Osteocyte (in vitro differentiated cells): ENCODE data around the gene MYDGF. TPM values are rescaled to one million over a fixed set of nuclear protein-coding genes. Genes with fewer than 3 reads are reported as not detected.
A peak's percentile ranks its signal among the peaks of the same experiment; 100 is the strongest.

Source experiments
- DNase-seq: peaks from one replicate; pipeline ENCODE4 v3.0.0; 2021; ENCODE audit warnings: mixed read lengths; ENCODE audit not compliant: unreplicated experiment; ENCODE audit errors: extremely low spot score
- H3K27ac Mint-ChIP-seq: one replicate; pipeline ENCODE4 v1.8.0; 2021; ENCODE audit warnings: mild to moderate bottlenecking, mixed read lengths; ENCODE audit not compliant: unreplicated experiment
- H3K27me3 Mint-ChIP-seq: one replicate; pipeline ENCODE4 v1.8.0; 2021; ENCODE audit warnings: mixed read lengths; ENCODE audit not compliant: unreplicated experiment
- H3K36me3 Mint-ChIP-seq: one replicate; pipeline ENCODE4 v1.8.0; 2021; ENCODE audit warnings: mixed read lengths; ENCODE audit not compliant: unreplicated experiment
- H3K4me1 Mint-ChIP-seq: one replicate; pipeline ENCODE4 v1.8.0; 2021; ENCODE audit warnings: mixed read lengths; ENCODE audit not compliant: unreplicated experiment
- H3K4me3 Mint-ChIP-seq: one replicate; pipeline ENCODE4 v1.8.0; 2021; ENCODE audit warnings: mild to moderate bottlenecking, moderate library complexity, mixed read lengths; ENCODE audit not compliant: unreplicated experiment
- H3K9me3 Mint-ChIP-seq: one replicate; pipeline ENCODE4 v1.8.0; 2021; ENCODE audit warnings: mixed read lengths; ENCODE audit not compliant: unreplicated experiment
- total RNA-seq: library from RNA; stranded (reverse); gene quantifications from 2 replicates; pipeline ENCODE4 v1.2.1, GENCODE V29; 2021
- TF ChIP-seq, protein P1 (sequence below): fragments of 200-600 bp; sonication (generic); IDR thresholded peaks from 2 replicates; pipeline ENCODE4 v1.5.0; 2021; ENCODE audit warnings: antibody characterized with exemption, mild to moderate bottlenecking, moderate library complexity

The MYDGF gene
- total RNA-seq, 1 donor from 2014 or later, result 103 TPM

DNA sequence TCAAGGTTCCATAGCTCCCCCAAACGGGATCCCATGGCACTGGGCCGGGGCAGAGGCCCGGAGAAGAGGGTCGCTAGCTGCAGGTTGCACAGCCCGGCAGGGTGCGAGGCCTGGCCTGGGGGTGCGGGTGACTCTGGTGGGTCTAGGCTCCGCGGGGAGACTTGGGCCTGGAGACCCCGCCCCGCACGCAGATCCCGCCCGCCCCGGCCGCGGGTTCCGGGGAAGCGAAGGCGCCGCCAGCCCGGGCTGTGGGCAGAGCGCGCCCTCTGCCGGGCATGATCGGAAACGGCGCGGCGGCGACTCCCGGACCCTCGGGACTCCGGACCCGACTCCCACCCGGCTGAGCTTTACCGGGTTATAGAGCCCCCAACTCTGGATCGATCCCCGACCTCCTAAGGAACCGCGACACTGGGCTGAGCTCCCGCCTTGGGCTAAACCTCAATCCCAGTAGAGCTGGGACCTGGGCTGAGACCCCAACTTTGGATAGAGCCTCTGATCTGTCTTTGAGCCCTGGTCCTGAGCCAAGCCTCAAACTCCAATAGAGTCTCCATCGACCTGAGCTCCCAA lies 33.9 kb downstream of the MYDGF start:
- Mint-ChIP-seq H3K4me1 (peaks cover 30% of the 10 kb centered on the region), H3K27ac (peak overlapping the region; percentile 14), H3K36me3 (no peaks in the 10 kb centered on the region), H3K9me3 (no peaks in the 10 kb centered on the region), H3K27me3 (no peaks in the 10 kb centered on the region), H3K4me3 (peak overlapping the region; percentile 38)
- DNase-seq, result peak; percentile 93
- TF ChIP-seq, protein P1, sequence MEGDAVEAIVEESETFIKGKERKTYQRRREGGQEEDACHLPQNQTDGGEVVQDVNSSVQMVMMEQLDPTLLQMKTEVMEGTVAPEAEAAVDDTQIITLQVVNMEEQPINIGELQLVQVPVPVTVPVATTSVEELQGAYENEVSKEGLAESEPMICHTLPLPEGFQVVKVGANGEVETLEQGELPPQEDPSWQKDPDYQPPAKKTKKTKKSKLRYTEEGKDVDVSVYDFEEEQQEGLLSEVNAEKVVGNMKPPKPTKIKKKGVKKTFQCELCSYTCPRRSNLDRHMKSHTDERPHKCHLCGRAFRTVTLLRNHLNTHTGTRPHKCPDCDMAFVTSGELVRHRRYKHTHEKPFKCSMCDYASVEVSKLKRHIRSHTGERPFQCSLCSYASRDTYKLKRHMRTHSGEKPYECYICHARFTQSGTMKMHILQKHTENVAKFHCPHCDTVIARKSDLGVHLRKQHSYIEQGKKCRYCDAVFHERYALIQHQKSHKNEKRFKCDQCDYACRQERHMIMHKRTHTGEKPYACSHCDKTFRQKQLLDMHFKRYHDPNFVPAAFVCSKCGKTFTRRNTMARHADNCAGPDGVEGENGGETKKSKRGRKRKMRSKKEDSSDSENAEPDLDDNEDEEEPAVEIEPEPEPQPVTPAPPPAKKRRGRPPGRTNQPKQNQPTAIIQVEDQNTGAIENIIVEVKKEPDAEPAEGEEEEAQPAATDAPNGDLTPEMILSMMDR, result peak; percentile 97

DNA sequence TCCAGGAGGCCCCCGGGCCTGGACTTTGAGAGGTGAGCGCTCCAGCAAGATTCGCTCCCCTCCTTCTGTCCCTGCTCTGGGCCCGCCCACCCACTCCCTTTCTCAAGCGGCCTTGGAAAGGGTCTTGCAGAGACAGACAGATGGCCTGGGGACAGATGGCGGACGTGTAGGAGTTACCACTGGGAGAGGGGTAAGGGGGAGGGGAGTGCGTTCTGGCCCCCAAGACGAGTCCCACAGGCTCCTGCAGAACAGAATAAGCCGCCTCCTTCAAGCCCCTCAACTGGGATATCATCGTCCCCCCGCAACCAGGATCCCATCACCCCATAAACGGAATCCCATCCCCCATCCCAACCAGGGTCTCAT lies 34.4 kb downstream of the MYDGF start:
- Mint-ChIP-seq H3K27me3 (no peaks in the 10 kb centered on the region), H3K36me3 (no peaks in the 10 kb centered on the region), H3K4me1 (peaks cover 29% of the 10 kb centered on the region), H3K4me3 (peak overlapping the region; percentile 38), H3K27ac (peak overlapping the region; percentile 14), H3K9me3 (no peaks in the 10 kb centered on the region)
- DNase-seq, result no peak
- TF ChIP-seq, protein P1, result no peak

DNA sequence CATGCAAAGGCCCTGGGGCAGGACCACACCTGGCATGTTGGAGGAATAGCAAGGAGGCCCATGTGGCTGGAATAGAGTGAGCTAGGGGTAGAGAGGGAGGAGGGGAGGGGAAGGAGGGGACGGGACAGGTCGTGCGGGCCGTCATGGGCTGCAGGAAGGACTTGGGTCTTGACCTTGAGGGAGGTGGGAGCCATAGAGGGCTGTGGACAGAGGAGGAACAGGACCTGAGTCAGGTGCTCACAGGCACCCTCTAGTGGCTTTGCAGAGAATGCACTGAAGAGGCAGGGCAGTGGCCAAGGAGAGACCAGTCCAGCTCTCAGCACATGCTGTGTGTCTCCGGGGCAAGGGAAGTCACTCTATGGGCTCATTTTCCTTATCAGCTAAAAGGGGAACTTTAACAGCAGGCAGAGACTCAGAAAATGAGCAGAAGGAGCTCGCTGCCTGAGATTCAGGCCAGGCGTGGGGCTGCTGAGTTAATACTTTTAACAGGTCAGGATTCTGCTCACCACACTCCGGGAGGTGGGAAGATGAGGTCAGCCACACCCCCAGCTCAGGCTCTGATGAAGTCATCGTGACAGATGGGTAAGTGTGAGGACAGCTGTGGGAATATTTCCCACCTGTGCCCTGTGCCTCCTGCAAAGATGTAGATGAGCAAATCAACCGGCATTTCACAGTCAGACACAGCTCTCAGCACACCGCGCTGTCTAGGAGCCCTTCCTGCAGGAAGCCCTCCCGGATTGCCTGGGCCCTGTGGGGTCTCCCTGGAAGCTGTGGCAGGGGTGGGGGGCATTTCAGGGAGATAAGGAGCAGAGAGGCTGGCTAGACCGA lies 36.8 kb downstream of the MYDGF start:
- TF ChIP-seq, protein P1, result peak; percentile 79
- peak overlapping the region; percentile 52 for H3K27ac Mint-ChIP-seq
- H3K4me3 Mint-ChIP-seq, result no peak overlapping the region
- H3K36me3 Mint-ChIP-seq, result no peaks in the 10 kb centered on the region
- DNase-seq, result no peak
- peaks cover 15% of the 10 kb centered on the region for H3K4me1 Mint-ChIP-seq
- H3K9me3 Mint-ChIP-seq, result no peaks in the 10 kb centered on the region
- no peaks in the 10 kb centered on the region for H3K27me3 Mint-ChIP-seq

DNA sequence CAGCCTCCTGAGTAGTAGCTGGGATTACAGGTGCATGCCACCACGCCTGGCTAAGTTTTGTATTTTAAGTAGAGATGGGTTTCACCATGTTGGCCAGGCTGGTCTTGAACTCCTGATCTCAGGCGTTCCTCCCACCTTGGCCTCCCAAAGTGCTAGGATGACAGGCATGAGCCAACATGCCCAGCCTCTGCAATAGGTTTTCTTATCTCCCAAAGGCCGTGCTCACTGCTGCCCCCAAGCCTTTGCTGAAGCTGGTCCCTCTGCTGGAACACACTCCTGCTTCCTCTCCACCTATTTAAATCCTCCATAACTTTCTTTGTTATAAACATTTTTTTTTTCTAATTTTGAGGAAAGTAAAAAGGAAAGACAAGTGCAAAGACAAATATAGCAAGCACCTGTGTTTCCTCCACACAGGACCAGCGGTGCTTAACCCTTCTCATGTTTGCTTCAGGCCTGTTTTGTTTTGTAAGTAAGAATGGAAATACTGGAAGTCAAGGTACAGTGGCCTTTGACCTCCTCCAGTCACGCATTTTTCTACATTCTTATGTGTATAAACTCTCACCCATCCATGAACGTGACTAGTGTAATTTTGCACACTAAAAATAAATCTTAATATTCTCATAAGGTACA lies 45.3 kb downstream of the MYDGF start:
- Mint-ChIP-seq H3K4me1 (peaks cover 4% of the 10 kb centered on the region), H3K27ac (no peak overlapping the region), H3K36me3 (no peaks in the 10 kb centered on the region), H3K4me3 (no peak overlapping the region), H3K27me3 (peaks cover 8% of the 10 kb centered on the region), H3K9me3 (no peaks in the 10 kb centered on the region)
- DNase-seq, result no peak
- TF ChIP-seq, protein P1, result no peak

DNA sequence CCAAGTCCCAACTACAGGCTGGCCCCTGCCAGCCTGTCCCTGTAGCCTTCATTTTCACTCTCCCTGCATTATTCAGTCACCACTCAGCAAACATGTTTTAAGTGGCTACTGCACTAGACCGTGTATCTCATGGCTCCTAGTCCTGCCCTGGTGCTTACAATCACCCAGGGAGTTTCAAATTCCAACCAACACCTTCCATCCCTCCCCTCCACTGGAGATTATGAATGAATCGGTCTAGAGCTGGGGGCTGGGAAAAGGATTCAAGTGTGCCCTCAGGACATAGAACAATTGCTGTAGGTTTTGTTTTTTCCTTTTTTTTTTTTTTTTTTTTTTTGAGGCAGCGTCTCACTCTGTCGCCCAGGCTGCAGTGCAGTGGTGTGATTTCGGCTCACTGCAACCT lies 45.8 kb downstream of the MYDGF start:
- DNase-seq, result no peak
- Mint-ChIP-seq H3K4me1 (peaks cover 4% of the 10 kb centered on the region), H3K27ac (no peak overlapping the region), H3K9me3 (no peaks in the 10 kb centered on the region), H3K4me3 (no peak overlapping the region), H3K36me3 (no peaks in the 10 kb centered on the region), H3K27me3 (peaks cover 8% of the 10 kb centered on the region)
- TF ChIP-seq, protein P1, result no peak
